ENCODE measurements around the gene RNF11. TPM values are rescaled to one million over a fixed set of nuclear protein-coding genes. Genes with fewer than 3 reads are reported as not detected.

Gene RNF11
- polyA plus RNA-seq, 1 donor (not counting 4 experiments of a cell fraction or from before 2014, with no cell fraction given), result 113 TPM

- DNase-seq (ENCODE audit: low read depth, low spot score), result no peak
- H2AFZ ChIP-seq (ENCODE audit: control insufficient read depth, low read length), result no peak overlapping the region
Observed at GRCh38 chr1:51189421-51190073, 46.5 kb upstream of the RNF11 start.

GRCh38 chr1:51190961-51191360 lies 45.1 kb upstream of the RNF11 start:
- no peaks in the 10 kb centered on the region for H4K20me1 ChIP-seq (ENCODE audit: control insufficient read depth, extremely low read depth, insufficient read depth, low read length)
- H3K9me3 ChIP-seq (ENCODE audit: control insufficient read depth, low read depth, low read length), result no peaks in the 10 kb centered on the region
- H3K9ac ChIP-seq (ENCODE audit: control insufficient read depth, extremely low read depth, insufficient read depth, low read length), result no peak overlapping the region
- no peaks in the 10 kb centered on the region for H3K36me3 ChIP-seq (ENCODE audit: control insufficient read depth in 2 of 2, extremely low read depth in 1 of 2, insufficient read depth in 2 of 2, low read length in 2 of 2)
- dilution Hi-C loops (cut with MboI; ENCODE audit: extremely low pct_ligation_motif_present, low sequenced_read_pairs), result no loop called here
- no peaks in the 10 kb centered on the region for H3K79me2 ChIP-seq (ENCODE audit: control insufficient read depth, insufficient read depth, low read length)
- H3K9me1 ChIP-seq (ENCODE audit: control insufficient read depth, extremely low read depth, insufficient read depth, low read length), result no peaks in the 10 kb centered on the region
- H3K27me3 ChIP-seq (ENCODE audit: control insufficient read depth, extremely low read depth, insufficient read depth, low read length), result no peaks in the 10 kb centered on the region
- H3K4me3 ChIP-seq (ENCODE audit: control insufficient read depth in 2 of 3, extremely low read depth in 1 of 3, insufficient read depth in 2 of 3, low read depth in 1 of 3, low read length in 3 of 3), result no peak overlapping the region
- H3K27ac ChIP-seq (ENCODE audit: control insufficient read depth, insufficient read depth, low read length), result no peak overlapping the region
- no peak overlapping the region for H2AFZ ChIP-seq (ENCODE audit: control insufficient read depth, low read length)
- no peak for FAIRE-seq
- no peak for DNase-seq (ENCODE audit: low read depth, low spot score)
- H3K4me2 ChIP-seq (ENCODE audit: control insufficient read depth, extremely low read depth, insufficient read depth, low read depth, low read length), result no peak overlapping the region
- TF ChIP-seq CTCF (optimal IDR thresholded peaks at IDR 0.05 in 1 of 3, IDR thresholded peaks at IDR 0.05 in 1 of 3, conservative IDR thresholded peaks at IDR 0.05 in 1 of 3; ENCODE audit: extremely low read depth in 1 of 3, insufficient read depth in 2 of 3, low read length in 3 of 3) (no peak), EZH2 (IDR thresholded peaks at IDR 0.05; ENCODE audit: low read length) (no peak)
- H3K4me1 ChIP-seq (ENCODE audit: control insufficient read depth, extremely low read depth, insufficient read depth, low read length), result no peaks in the 10 kb centered on the region

More at GRCh38 chr1:51189421-51190073, 46.5 kb upstream of the RNF11 start:
- peak; percentile 41 for FAIRE-seq
- no peak overlapping the region for H3K27ac ChIP-seq (ENCODE audit: control insufficient read depth, insufficient read depth, low read length)
- no peak overlapping the region for H3K4me2 ChIP-seq (ENCODE audit: control insufficient read depth, extremely low read depth, insufficient read depth, low read depth, low read length)
- no peaks in the 10 kb centered on the region for H3K36me3 ChIP-seq (ENCODE audit: control insufficient read depth in 2 of 2, extremely low read depth in 1 of 2, insufficient read depth in 2 of 2, low read length in 2 of 2)
- H3K4me1 ChIP-seq (ENCODE audit: control insufficient read depth, extremely low read depth, insufficient read depth, low read length), result no peaks in the 10 kb centered on the region
- H3K9ac ChIP-seq (ENCODE audit: control insufficient read depth, extremely low read depth, insufficient read depth, low read length), result no peak overlapping the region
- H4K20me1 ChIP-seq (ENCODE audit: control insufficient read depth, extremely low read depth, insufficient read depth, low read length), result no peaks in the 10 kb centered on the region
- no peaks in the 10 kb centered on the region for H3K27me3 ChIP-seq (ENCODE audit: control insufficient read depth, extremely low read depth, insufficient read depth, low read length)
- dilution Hi-C loops (cut with MboI; ENCODE audit: extremely low pct_ligation_motif_present, low sequenced_read_pairs), result no loop called here
- H3K9me3 ChIP-seq (ENCODE audit: control insufficient read depth, low read depth, low read length), result no peaks in the 10 kb centered on the region
- no peak overlapping the region for H3K4me3 ChIP-seq (ENCODE audit: control insufficient read depth in 2 of 3, extremely low read depth in 1 of 3, insufficient read depth in 2 of 3, low read depth in 1 of 3, low read length in 3 of 3)
- peak in 2 of 3 experiments; percentile 72 to 76 for TF ChIP-seq CTCF (optimal IDR thresholded peaks at IDR 0.05 in 1 of 3, IDR thresholded peaks at IDR 0.05 in 1 of 3, conservative IDR thresholded peaks at IDR 0.05 in 1 of 3; ENCODE audit: extremely low read depth in 1 of 3, insufficient read depth in 2 of 3, low read length in 3 of 3)
- TF ChIP-seq EZH2 (IDR thresholded peaks at IDR 0.05; ENCODE audit: low read length), result no peak
- no peaks in the 10 kb centered on the region for H3K79me2 ChIP-seq (ENCODE audit: control insufficient read depth, insufficient read depth, low read length)
- no peaks in the 10 kb centered on the region for H3K9me1 ChIP-seq (ENCODE audit: control insufficient read depth, extremely low read depth, insufficient read depth, low read length)
